Coronary artery (tissue), 2 donors: Measurements from ENCODE around the gene DYNC2I2.
"Not testable (repeated sequence)": the region's sequence is repeated elsewhere in the genome, so short reads cannot be mapped to it uniquely, and the experiment has no call there.

ENCODE experiments used
- DNase-seq: peaks from one replicate; pipeline ENCODE4 v3.0.0-alpha.2; 2017; ENCODE audit warnings: low spot score
- H3K27ac ChIP-seq, 2 donors: fragments of 200-600 bp; sonication (generic); one replicate each; pipeline ENCODE4 v1.5.1; 2016 to 2019
- H3K4me3 ChIP-seq: fragments of 200-600 bp; sonication (generic); 2 replicates; pipeline ENCODE4 v1.5.1; 2016; ENCODE audit warnings: mild to moderate bottlenecking, moderate library complexity
- TF ChIP-seq, protein P1 (sequence below): fragments of 200-600 bp; sonication (generic); IDR thresholded peaks from one replicate; pipeline ENCODE4 v1.5.1; 2019; ENCODE audit warnings: antibody characterized with exemption

Gene DYNC2I2

DNA sequence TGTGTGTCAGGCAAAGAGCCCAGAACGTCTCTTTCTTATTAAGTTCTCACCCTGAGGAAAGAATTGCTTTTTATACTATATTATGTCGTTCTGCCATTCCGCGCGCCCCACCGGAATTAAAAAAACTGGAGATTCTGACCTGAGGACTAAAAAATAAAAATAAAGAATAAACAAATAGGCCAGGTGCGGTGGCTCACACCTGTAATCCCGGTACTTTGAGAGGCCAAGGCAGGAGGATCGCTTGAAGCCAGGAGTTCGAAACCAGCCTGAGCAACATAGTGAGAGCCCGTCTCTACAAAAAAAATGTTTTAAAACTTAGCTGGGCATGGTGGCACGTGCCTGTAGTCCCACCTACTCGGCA lies 677 bp upstream of the DYNC2I2 start:
- peak overlapping the region; percentile 91 for H3K4me3 ChIP-seq
- peak overlapping the region; percentile 87 to 92 for H3K27ac ChIP-seq
- DNase-seq = no peak
- TF ChIP-seq, protein P1, sequence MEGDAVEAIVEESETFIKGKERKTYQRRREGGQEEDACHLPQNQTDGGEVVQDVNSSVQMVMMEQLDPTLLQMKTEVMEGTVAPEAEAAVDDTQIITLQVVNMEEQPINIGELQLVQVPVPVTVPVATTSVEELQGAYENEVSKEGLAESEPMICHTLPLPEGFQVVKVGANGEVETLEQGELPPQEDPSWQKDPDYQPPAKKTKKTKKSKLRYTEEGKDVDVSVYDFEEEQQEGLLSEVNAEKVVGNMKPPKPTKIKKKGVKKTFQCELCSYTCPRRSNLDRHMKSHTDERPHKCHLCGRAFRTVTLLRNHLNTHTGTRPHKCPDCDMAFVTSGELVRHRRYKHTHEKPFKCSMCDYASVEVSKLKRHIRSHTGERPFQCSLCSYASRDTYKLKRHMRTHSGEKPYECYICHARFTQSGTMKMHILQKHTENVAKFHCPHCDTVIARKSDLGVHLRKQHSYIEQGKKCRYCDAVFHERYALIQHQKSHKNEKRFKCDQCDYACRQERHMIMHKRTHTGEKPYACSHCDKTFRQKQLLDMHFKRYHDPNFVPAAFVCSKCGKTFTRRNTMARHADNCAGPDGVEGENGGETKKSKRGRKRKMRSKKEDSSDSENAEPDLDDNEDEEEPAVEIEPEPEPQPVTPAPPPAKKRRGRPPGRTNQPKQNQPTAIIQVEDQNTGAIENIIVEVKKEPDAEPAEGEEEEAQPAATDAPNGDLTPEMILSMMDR = no peak

- Histone ChIP-seq H3K4me3 (no peak overlapping the region), H3K27ac (no peak overlapping the region)
- TF ChIP-seq, protein P1 = no peak
- no peak for DNase-seq
Measured at GRCh38 chr9:128654481-128654880, 2.2 kb downstream of the DYNC2I2 start.

DNA sequence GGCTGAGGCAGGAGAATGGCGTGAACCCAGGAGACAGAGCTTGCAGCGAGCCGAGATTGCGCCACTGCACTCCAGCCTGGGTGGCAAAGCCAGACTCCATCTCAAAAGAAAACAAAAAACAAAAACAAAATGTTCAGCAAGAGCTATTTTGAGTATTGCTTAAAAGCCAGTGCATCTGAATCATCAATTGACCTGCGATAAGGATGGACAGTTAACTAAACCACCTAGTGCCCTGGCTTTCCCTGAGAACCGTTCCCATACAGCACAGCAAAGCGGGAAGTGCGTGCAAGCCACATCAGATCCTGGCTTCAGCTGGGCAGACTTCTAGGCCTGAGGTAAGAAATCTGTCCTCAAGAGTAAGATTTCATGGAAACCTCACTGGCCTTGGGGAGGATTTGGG lies 2.7 kb downstream of the DYNC2I2 start:
- TF ChIP-seq, protein P1 = no peak
- Histone ChIP-seq H3K27ac (no peak overlapping the region), H3K4me3 (no peak overlapping the region)
- no peak for DNase-seq

GRCh38 chr9:128651798-128652197 lies 4.8 kb downstream of the DYNC2I2 start:
- no peak for DNase-seq
- H3K27ac ChIP-seq = no peak overlapping the region
- TF ChIP-seq, protein P1 = no peak
- no peak overlapping the region for H3K4me3 ChIP-seq

GRCh38 chr9:128648206-128648605 lies 8.4 kb downstream of the DYNC2I2 start:
- H3K4me3 ChIP-seq, H3K27ac ChIP-seq, DNase-seq: not testable (repeated sequence)

- Histone ChIP-seq H3K4me3 (no peak overlapping the region), H3K27ac (no peak overlapping the region)
- no peak for DNase-seq
- TF ChIP-seq, protein P1 = no peak
Measured at GRCh38 chr9:128643519-128644300, 12.9 kb downstream of the DYNC2I2 start.

GRCh38 chr9:128642675-128643245 lies 13.9 kb downstream of the DYNC2I2 start:
- Histone ChIP-seq H3K4me3 (no peak overlapping the region), H3K27ac (no peak overlapping the region)
- DNase-seq = no peak
- TF ChIP-seq, protein P1 = no peak
